AG09319 (cell line): ENCODE data around the gene MICAL3.

Experiments
- DNase-seq: peaks from one replicate; pipeline ENCODE4 v3.0.0-alpha.2; 2010; ENCODE audit warnings: low read depth; ENCODE audit errors: extremely low read depth
- CTCF ChIP-seq: IDR thresholded peaks from 2 replicates; pipeline ENCODE4 v1.5.1; 2011; ENCODE audit warnings: low read depth, mild to moderate bottlenecking, inconsistent platforms, low read length, moderate library complexity

MICAL3 gene

GRCh38 chr22:17950651-17951214 is 73.6 kb downstream of the MICAL3 start:
- TF ChIP-seq CTCF, result no peak
- DNase-seq, result no peak

- no peak for TF ChIP-seq CTCF
- DNase-seq, result no peak
Measured at GRCh38 chr22:17949642-17950473, 74.5 kb downstream of the MICAL3 start.

GRCh38 chr22:17948101-17948500 is 76.3 kb downstream of the MICAL3 start:
- TF ChIP-seq CTCF, result no peak
- no peak for DNase-seq

GRCh38 chr22:17946662-17947367 is 77.5 kb downstream of the MICAL3 start:
- DNase-seq, result no peak

GRCh38 chr22:17945888-17946648 is 78.3 kb downstream of the MICAL3 start:
- no peak for DNase-seq
- TF ChIP-seq CTCF, result no peak

More at GRCh38 chr22:17946662-17947367, 77.5 kb downstream of the MICAL3 start:
- no peak for TF ChIP-seq CTCF

GRCh38 chr22:17945156-17945887 is 79.0 kb downstream of the MICAL3 start:
- TF ChIP-seq CTCF, result no peak
- DNase-seq, result no peak
